ENCODE results near the gene OR2T35. TPM values are rescaled to one million over a fixed set of nuclear protein-coding genes. Genes with fewer than 3 reads are reported as not detected.

The OR2T35 gene
- total and polyA plus RNA-seq, 2 donors (not counting 1 experiment from before 2014, with no cell fraction given): 0.10 to 0.30 TPM

- Histone ChIP-seq H2AFZ (ENCODE audit: insufficient read depth, low read depth, low read length, poor library complexity, severe bottlenecking) (no peak overlapping the region), H3K4me1 (ENCODE audit: control insufficient read depth in 2 of 2, insufficient read depth in 2 of 2, low read length in 2 of 2) (no peaks in the 10 kb centered on the region), H3K79me2 (ENCODE audit: control insufficient read depth, insufficient read depth, low read length) (peaks cover 4% of the 10 kb centered on the region), H3K4me3 (ENCODE audit: control extremely low read depth in 1 of 5, extremely low read depth in 1 of 5, insufficient read depth in 1 of 5, low read depth in 2 of 5, low read length in 4 of 5) (no peak overlapping the region), H4K20me1 (ENCODE audit: control insufficient read depth, insufficient read depth, low read length, poor library complexity, severe bottlenecking) (no peaks in the 10 kb centered on the region), H3K9me3 (ENCODE audit: control extremely low read depth in 1 of 3, control insufficient read depth in 2 of 3, insufficient read depth in 1 of 3, low read length in 2 of 3) (no peaks in the 10 kb centered on the region), H3K27me3 (replicated peaks in 1 of 4; ENCODE audit: control extremely low read depth in 1 of 4, control insufficient read depth in 3 of 4, insufficient read depth in 4 of 4, low read length in 3 of 4) (no peaks in the 10 kb centered on the region), H3K4me2 (replicated peaks; ENCODE audit: low read depth, low read length, poor library complexity, severe bottlenecking) (no peak overlapping the region), H3K9ac (ENCODE audit: low read length) (no peak overlapping the region), H3K36me3 (replicated peaks in 1 of 2; ENCODE audit: control extremely low read depth in 1 of 2, control insufficient read depth in 1 of 2, extremely low read depth in 1 of 2, insufficient read depth in 2 of 2, low read length in 1 of 2) (no peaks in the 10 kb centered on the region), H3K27ac (ENCODE audit: low read length in 2 of 2) (no peak overlapping the region)
- Mint-ChIP-seq H3K27ac (no peak overlapping the region), H3K9me3 (ENCODE audit: insufficient read depth) (no peaks in the 10 kb centered on the region), H3K4me3 (no peak overlapping the region), H3K27me3 (no peaks in the 10 kb centered on the region), H3K4me1 (no peaks in the 10 kb centered on the region)
- DNase-seq: no peak
- ChIA-PET POLR2A (interaction anchor here (0.6 kb wide), 1 partner anchor 206 kb away, joined by 4 read pairs; no protein-coding TSS in a partner anchor), CTCF (interaction anchor here (0.8 to 15.1 kb wide), 5 partner anchors 8 to 192 kb away, joined by 3 to 315 read pairs (median 5); no protein-coding TSS in a partner anchor)
- TF ChIP-seq EZH2 (IDR thresholded peaks at IDR 0.05; ENCODE audit: borderline replicate concordance, insufficient read depth, low read depth, low read length, poor library complexity, severe bottlenecking) (no peak), CTCF (IDR thresholded peaks at IDR 0.05) (no peak)
- no CpG with 5 or more reads among the region's 1 CpG for WGBS (ENCODE audit: insufficient coverage)
- no peak for ATAC-seq (ENCODE audit: low read depth)
- intact Hi-C loops (cut with micrococcal nuclease): loop anchor here (10.0 kb wide), 1 partner anchor 369 kb away; no protein-coding TSS in a partner anchor
Measured at GRCh38 chr1:248613742-248614141, 31.3 kb downstream of the OR2T35 start.

- H3K27ac Mint-ChIP-seq: no peak overlapping the region
- H3K4me3 Mint-ChIP-seq: no peak overlapping the region
- TF ChIP-seq EZH2 (IDR thresholded peaks at IDR 0.05; ENCODE audit: borderline replicate concordance, insufficient read depth, low read depth, low read length, poor library complexity, severe bottlenecking): no peak
- no peak for TF ChIP-seq CTCF (IDR thresholded peaks at IDR 0.05)
- intact Hi-C loops (cut with micrococcal nuclease): loop anchor here (10.0 kb wide), 1 partner anchor 367 kb away; no protein-coding TSS in a partner anchor
- POLR2A ChIA-PET: no interaction called here
- ATAC-seq (ENCODE audit: low read depth) (no peak), DNase-seq (no peak)
- H3K4me2 ChIP-seq (replicated peaks; ENCODE audit: low read depth, low read length, poor library complexity, severe bottlenecking): no peak overlapping the region
- no peaks in the 10 kb centered on the region for H3K27me3 Mint-ChIP-seq
- H2AFZ ChIP-seq (ENCODE audit: insufficient read depth, low read depth, low read length, poor library complexity, severe bottlenecking): no peak overlapping the region
- no peak overlapping the region for H3K27ac ChIP-seq (ENCODE audit: low read length in 2 of 2)
- no peaks in the 10 kb centered on the region for H3K4me1 ChIP-seq (ENCODE audit: control insufficient read depth in 2 of 2, insufficient read depth in 2 of 2, low read length in 2 of 2)
- no peaks in the 10 kb centered on the region for H3K9me3 Mint-ChIP-seq (ENCODE audit: insufficient read depth)
- H3K27me3 ChIP-seq (replicated peaks in 1 of 4; ENCODE audit: control extremely low read depth in 1 of 4, control insufficient read depth in 3 of 4, insufficient read depth in 4 of 4, low read length in 3 of 4): no peaks in the 10 kb centered on the region
- no peaks in the 10 kb centered on the region for H3K4me1 Mint-ChIP-seq
- CTCF ChIA-PET: interaction anchor here (0.9 to 15.1 kb wide), 2 partner anchors 19 to 194 kb away, joined by 3 to 315 read pairs; no protein-coding TSS in a partner anchor
- no peaks in the 10 kb centered on the region for H4K20me1 ChIP-seq (ENCODE audit: control insufficient read depth, insufficient read depth, low read length, poor library complexity, severe bottlenecking)
- no peak overlapping the region for H3K9ac ChIP-seq (ENCODE audit: low read length)
- peaks cover 4% of the 10 kb centered on the region for H3K79me2 ChIP-seq (ENCODE audit: control insufficient read depth, insufficient read depth, low read length)
- 93% methylated on average over 4 of the region's 4 CpGs for WGBS (ENCODE audit: insufficient coverage)
- no peaks in the 10 kb centered on the region for H3K36me3 ChIP-seq (replicated peaks in 1 of 2; ENCODE audit: control extremely low read depth in 1 of 2, control insufficient read depth in 1 of 2, extremely low read depth in 1 of 2, insufficient read depth in 2 of 2, low read length in 1 of 2)
- no peak overlapping the region for H3K4me3 ChIP-seq (ENCODE audit: control extremely low read depth in 1 of 5, extremely low read depth in 1 of 5, insufficient read depth in 1 of 5, low read depth in 2 of 5, low read length in 4 of 5)
- no peaks in the 10 kb centered on the region for H3K9me3 ChIP-seq (ENCODE audit: control extremely low read depth in 1 of 3, control insufficient read depth in 2 of 3, insufficient read depth in 1 of 3, low read length in 2 of 3)
Measured at GRCh38 chr1:248611883-248612414, 33.1 kb downstream of the OR2T35 start.
